Measurements from ENCODE around the gene SIRT6. TPM values are rescaled to one million over a fixed set of nuclear protein-coding genes. Genes with fewer than 3 reads are reported as not detected.
A peak's percentile ranks its signal among the peaks of the same experiment; 100 is the strongest.

The SIRT6 gene
- total and polyA plus RNA-seq, 9 of the 15 experiments (the other 6 are each of a cell fraction or from before 2014, with no cell fraction given), result 1.4 to 41.1 (median 10.2) TPM

DNA sequence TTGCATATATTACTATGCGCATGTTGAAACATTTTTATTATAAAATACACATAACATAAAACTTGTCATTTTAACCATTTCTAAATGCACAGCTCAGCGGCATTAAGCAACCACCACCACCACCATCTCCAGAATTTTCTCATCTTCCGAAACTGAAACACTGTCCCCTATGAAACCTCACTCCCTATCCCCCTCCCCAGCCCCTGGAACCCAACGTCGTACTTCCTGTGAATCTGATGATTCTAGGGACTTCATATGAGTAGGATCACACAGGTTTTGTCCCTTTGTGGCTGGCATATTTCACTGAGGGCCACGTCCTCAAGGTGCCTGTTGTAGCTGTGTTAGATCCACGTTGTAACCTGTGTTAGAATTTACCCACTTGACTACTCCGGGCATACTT, 57.7 kb downstream of the SIRT6 start:
- 54% methylated on average over 8 of the region's 8 CpGs for WGBS (ENCODE audit: insufficient coverage, low coverage, missing lambda C conversion rate)
- BruUV-seq (replicated peaks), result no TSS peak
- ChIA-PET CTCF (ENCODE audit: low intra/inter-chr PET ratio) (no interaction called here), POLR2A (interaction anchor here (0.5 kb wide), 1 partner anchor 36 kb away, joined by 3 read pairs; no protein-coding TSS in a partner anchor)
- peaks cover 8% of the 10 kb centered on the region; the same call in 1 of the 2 replicates for H4K20me1 ChIP-seq (replicated peaks; ENCODE audit: control insufficient read depth, insufficient read depth, low read length)
- peak overlapping the region; percentile 97 for H2AFZ ChIP-seq (ENCODE audit: low read depth, low read length)
- H3K9ac ChIP-seq (ENCODE audit: insufficient read depth in 1 of 2, low read depth in 2 of 2, low read length in 2 of 2), result peak overlapping the region; percentile 24 to 81; a peak in 3 of 4 replicates
- peak overlapping the region; percentile 74 for H3K27ac ChIP-seq (ENCODE audit: extremely low read depth, low read depth, low read length)
- H3K9me3 ChIP-seq (replicated peaks; ENCODE audit: control insufficient read depth, insufficient read depth, low read depth, low read length), result no peaks in the 10 kb centered on the region
- peaks cover 4% of the 10 kb centered on the region for H3K9me1 ChIP-seq (ENCODE audit: control insufficient read depth, insufficient read depth, low read length)
- peak overlapping the region; percentile 95; the same call in 1 of the 2 replicates for H3K4me2 ChIP-seq (ENCODE audit: insufficient read depth, low read length)
- peak; percentile 72 for FAIRE-seq
- H3K4me3 ChIP-seq, result peak overlapping the region; percentile 91
- peak in 1 of 4 experiments; percentile 27 for DNase-seq (ENCODE audit: extremely low read depth in 1 of 4, low spot score in 3 of 4)
- H3K27me3 ChIP-seq (ENCODE audit: control insufficient read depth in 2 of 2, insufficient read depth in 2 of 2, low read length in 2 of 2), result no peaks in the 10 kb centered on the region
- ATAC-seq, result peak; percentile 13; the same call in 1 of the 3 replicates
- in situ Hi-C loops (cut with MboI), result no loop called here
- intact Hi-C loops (cut with micrococcal nuclease), result loop anchor here (5.0 kb wide), 1 partner anchor 57 kb away; the partner anchor contains the start of gene ZBTB7A
- peaks cover 13 to 27% of the 10 kb centered on the region in 2 experiments for H3K4me1 ChIP-seq (replicated peaks in 1 of 2; ENCODE audit: control insufficient read depth in 2 of 2, insufficient read depth in 2 of 2, low read length in 2 of 2)
- H3K36me3 ChIP-seq (ENCODE audit: control insufficient read depth, insufficient read depth, low read length), result peaks cover 16% of the 10 kb centered on the region; the same call in 2 of the 3 replicates
- H3K79me2 ChIP-seq (ENCODE audit: control insufficient read depth, insufficient read depth, low read length), result peaks cover 32% of the 10 kb centered on the region
- TF ChIP-seq SMARCA4 (IDR thresholded peaks at IDR 0.05), result no peak
- TF ChIP-seq, protein P1, sequence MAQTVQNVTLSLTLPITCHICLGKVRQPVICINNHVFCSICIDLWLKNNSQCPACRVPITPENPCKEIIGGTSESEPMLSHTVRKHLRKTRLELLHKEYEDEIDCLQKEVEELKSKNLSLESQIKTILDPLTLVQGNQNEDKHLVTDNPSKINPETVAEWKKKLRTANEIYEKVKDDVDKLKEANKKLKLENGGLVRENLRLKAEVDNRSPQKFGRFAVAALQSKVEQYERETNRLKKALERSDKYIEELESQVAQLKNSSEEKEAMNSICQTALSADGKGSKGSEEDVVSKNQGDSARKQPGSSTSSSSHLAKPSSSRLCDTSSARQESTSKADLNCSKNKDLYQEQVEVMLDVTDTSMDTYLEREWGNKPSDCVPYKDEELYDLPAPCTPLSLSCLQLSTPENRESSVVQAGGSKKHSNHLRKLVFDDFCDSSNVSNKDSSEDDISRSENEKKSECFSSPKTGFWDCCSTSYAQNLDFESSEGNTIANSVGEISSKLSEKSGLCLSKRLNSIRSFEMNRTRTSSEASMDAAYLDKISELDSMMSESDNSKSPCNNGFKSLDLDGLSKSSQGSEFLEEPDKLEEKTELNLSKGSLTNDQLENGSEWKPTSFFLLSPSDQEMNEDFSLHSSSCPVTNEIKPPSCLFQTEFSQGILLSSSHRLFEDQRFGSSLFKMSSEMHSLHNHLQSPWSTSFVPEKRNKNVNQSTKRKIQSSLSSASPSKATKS (CRISPR knock-in tag; IDR thresholded peaks at IDR 0.05), result no peak
- TF ChIP-seq, protein P2, sequence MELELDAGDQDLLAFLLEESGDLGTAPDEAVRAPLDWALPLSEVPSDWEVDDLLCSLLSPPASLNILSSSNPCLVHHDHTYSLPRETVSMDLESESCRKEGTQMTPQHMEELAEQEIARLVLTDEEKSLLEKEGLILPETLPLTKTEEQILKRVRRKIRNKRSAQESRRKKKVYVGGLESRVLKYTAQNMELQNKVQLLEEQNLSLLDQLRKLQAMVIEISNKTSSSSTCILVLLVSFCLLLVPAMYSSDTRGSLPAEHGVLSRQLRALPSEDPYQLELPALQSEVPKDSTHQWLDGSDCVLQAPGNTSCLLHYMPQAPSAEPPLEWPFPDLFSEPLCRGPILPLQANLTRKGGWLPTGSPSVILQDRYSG (tag; conservative IDR thresholded peaks at IDR 0.05; ENCODE audit: low read depth), result no peak
- TF ChIP-seq KLF16 (IDR thresholded peaks at IDR 0.05), result no peak
- TF ChIP-seq TEAD1 (CRISPR knock-in tag; IDR thresholded peaks at IDR 0.05), result no peak
- TF ChIP-seq, protein P3, sequence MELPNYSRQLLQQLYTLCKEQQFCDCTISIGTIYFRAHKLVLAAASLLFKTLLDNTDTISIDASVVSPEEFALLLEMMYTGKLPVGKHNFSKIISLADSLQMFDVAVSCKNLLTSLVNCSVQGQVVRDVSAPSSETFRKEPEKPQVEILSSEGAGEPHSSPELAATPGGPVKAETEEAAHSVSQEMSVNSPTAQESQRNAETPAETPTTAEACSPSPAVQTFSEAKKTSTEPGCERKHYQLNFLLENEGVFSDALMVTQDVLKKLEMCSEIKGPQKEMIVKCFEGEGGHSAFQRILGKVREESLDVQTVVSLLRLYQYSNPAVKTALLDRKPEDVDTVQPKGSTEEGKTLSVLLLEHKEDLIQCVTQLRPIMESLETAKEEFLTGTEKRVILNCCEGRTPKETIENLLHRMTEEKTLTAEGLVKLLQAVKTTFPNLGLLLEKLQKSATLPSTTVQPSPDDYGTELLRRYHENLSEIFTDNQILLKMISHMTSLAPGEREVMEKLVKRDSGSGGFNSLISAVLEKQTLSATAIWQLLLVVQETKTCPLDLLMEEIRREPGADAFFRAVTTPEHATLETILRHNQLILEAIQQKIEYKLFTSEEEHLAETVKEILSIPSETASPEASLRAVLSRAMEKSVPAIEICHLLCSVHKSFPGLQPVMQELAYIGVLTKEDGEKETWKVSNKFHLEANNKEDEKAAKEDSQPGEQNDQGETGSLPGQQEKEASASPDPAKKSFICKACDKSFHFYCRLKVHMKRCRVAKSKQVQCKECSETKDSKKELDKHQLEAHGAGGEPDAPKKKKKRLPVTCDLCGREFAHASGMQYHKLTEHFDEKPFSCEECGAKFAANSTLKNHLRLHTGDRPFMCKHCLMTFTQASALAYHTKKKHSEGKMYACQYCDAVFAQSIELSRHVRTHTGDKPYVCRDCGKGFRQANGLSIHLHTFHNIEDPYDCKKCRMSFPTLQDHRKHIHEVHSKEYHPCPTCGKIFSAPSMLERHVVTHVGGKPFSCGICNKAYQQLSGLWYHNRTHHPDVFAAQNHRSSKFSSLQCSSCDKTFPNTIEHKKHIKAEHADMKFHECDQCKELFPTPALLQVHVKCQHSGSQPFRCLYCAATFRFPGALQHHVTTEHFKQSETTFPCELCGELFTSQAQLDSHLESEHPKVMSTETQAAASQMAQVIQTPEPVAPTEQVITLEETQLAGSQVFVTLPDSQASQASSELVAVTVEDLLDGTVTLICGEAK (IDR thresholded peaks at IDR 0.05), result 0 out of 2 replicates have a peak, but pooled peaks have one; percentile 9
- TF ChIP-seq, protein P3 (CRISPR knock-in tag; IDR thresholded peaks at IDR 0.05), result no peak
- no peak for TF ChIP-seq GABPB2 (CRISPR knock-in tag; conservative IDR thresholded peaks at IDR 0.05)
- no peak for TF ChIP-seq ZNF133 (CRISPR knock-in tag; IDR thresholded peaks at IDR 0.05)
- no peak for TF ChIP-seq ZNF324 (CRISPR knock-in tag; IDR thresholded peaks at IDR 0.05)
- TF ChIP-seq ZNF696 (CRISPR knock-in tag; conservative IDR thresholded peaks at IDR 0.05), result no peak

All from K562 (cell line).